PC-3 (cell line): Measurements from ENCODE around the gene UTRN. TPM values are rescaled to one million over a fixed set of nuclear protein-coding genes. Genes with fewer than 3 reads are reported as not detected.

Experiments used
- ATAC-seq: fragments of 200-7000 bp; cut with Tn5 transposase; 2 replicates; pipeline ENCODE4 v1.9.1; 2020; ENCODE audit warnings: mild to moderate bottlenecking, moderate library complexity
- BruUV-seq: library from RNA; stranded (reverse); fragments of 400-500 nt; replicated peaks from 2 replicates; lab custom pipeline; 2021; lab: Mats Ljungman, UMichigan
- CTCF ChIA-PET: fragments of 300-600 bp; sonication (Branson Sonifier 250); formaldehyde crosslinking; loops from one replicate; lab custom pipeline; 2022; ENCODE audit warnings: antibody characterized with exemption; lab: Charles Lee
- POLR2A ChIA-PET: fragments of 300-600 bp; sonication (Branson Sonifier 250); formaldehyde crosslinking; loops from one replicate; lab custom pipeline; 2022; ENCODE audit warnings: antibody characterized with exemption; ENCODE audit not compliant: unreplicated experiment; lab: Charles Lee
- DNase-seq: peaks from one replicate; pipeline ENCODE4 v3.0.0-alpha.2; 2015
- H2AFZ ChIP-seq: fragments of 300-600 bp; sonication (generic); 2 replicates; pipeline ENCODE4 v1.6.0; 2016; ENCODE audit warnings: antibody characterized with exemption, low read length
- H3F3A ChIP-seq: fragments of 300-600 bp; sonication (generic); one replicate; pipeline ENCODE4 v1.6.0; 2017; ENCODE audit warnings: antibody characterized with exemption, low read length, control low read depth, mild to moderate bottlenecking; ENCODE audit not compliant: unreplicated experiment
- H3K27ac ChIP-seq: fragments of 300-600 bp; sonication (generic); 2 replicates; pipeline ENCODE4 v1.5.1; 2016; ENCODE audit warnings: mild to moderate bottlenecking, low read length
- H3K27me3 ChIP-seq: fragments of 300-600 bp; sonication (generic); 2 replicates; pipeline ENCODE4 v1.6.1; 2016; ENCODE audit warnings: low read length, mixed read lengths
- H3K36me3 ChIP-seq: fragments of 300-600 bp; sonication (generic); 2 replicates; pipeline ENCODE4 v1.6.1; 2016; ENCODE audit warnings: low read depth, mixed run types, low read length, mixed read lengths
- H3K4me1 ChIP-seq: fragments of 300-600 bp; sonication (generic); 2 replicates; pipeline ENCODE4 v1.5.1; 2016; ENCODE audit warnings: low read length; ENCODE audit not compliant: insufficient read depth
- H3K4me2 ChIP-seq: fragments of 300-600 bp; sonication (generic); 2 replicates; pipeline ENCODE4 v1.6.0; 2016; ENCODE audit warnings: low read length
- H3K4me3 ChIP-seq: fragments of 300-600 bp; sonication (generic); 2 replicates; pipeline ENCODE4 v1.5.1; 2016; ENCODE audit warnings: mild to moderate bottlenecking, low read length, mixed read lengths
- H3K79me2 ChIP-seq: fragments of 300-600 bp; sonication (generic); 2 replicates; pipeline ENCODE4 v1.6.1; 2017; ENCODE audit warnings: low read length, mixed read lengths
- H3K9ac ChIP-seq: fragments of 300-600 bp; sonication (generic); 2 replicates; pipeline ENCODE4 v1.6.0; 2016; ENCODE audit warnings: mild to moderate bottlenecking, low read length
- H3K9me2 ChIP-seq: fragments of 300-600 bp; sonication (generic); replicated peaks from 2 replicates; pipeline ENCODE4 v1.6.1; 2016; ENCODE audit warnings: mixed run types, low read length, mixed read lengths
- H3K9me3 ChIP-seq: fragments of 300-600 bp; sonication (generic); 2 replicates; pipeline ENCODE4 v1.6.1; 2016; ENCODE audit warnings: low read length, mixed read lengths
- H4K20me1 ChIP-seq: fragments of 300-600 bp; sonication (generic); 2 replicates; pipeline ENCODE4 v1.6.1; 2016; ENCODE audit warnings: low read length, mixed read lengths
- EZH2 ChIP-seq: fragments of 300-600 bp; sonication (generic); IDR thresholded peaks from one replicate; pipeline ENCODE4 v1.6.1; 2017; ENCODE audit warnings: antibody characterized with exemption, mild to moderate bottlenecking, low read length; ENCODE audit not compliant: unreplicated experiment
- EZH2phosphoT487 ChIP-seq: fragments of 300-600 bp; sonication (generic); IDR thresholded peaks from 2 replicates; pipeline ENCODE4 v1.6.1; 2018; ENCODE audit warnings: mild to moderate bottlenecking, antibody characterized with exemption, low read length, borderline replicate concordance
- intact Hi-C: fragments of 100-400 bp; cut with micrococcal nuclease; formaldehyde crosslinking; loops from 2 replicates; pipeline ENCODE4 v1.9.0; 2023
- total RNA-seq: library from RNA; depleted of rRNA; stranded (reverse); fragments of >200 nt; gene quantifications from 2 replicates; pipeline ENCODE4 v1.2.3, GENCODE V29; 2014
- TF ChIP-seq, protein P1 (sequence below): fragments of 300-600 bp; sonication (generic); conservative IDR thresholded peaks from 2 replicates; pipeline ENCODE4 v1.5.1; 2017; ENCODE audit warnings: antibody characterized with exemption, low read depth, mild to moderate bottlenecking, low read length

Gene UTRN
- total RNA-seq, 1 experiment from 2014 or later, result 58.3 TPM

DNA sequence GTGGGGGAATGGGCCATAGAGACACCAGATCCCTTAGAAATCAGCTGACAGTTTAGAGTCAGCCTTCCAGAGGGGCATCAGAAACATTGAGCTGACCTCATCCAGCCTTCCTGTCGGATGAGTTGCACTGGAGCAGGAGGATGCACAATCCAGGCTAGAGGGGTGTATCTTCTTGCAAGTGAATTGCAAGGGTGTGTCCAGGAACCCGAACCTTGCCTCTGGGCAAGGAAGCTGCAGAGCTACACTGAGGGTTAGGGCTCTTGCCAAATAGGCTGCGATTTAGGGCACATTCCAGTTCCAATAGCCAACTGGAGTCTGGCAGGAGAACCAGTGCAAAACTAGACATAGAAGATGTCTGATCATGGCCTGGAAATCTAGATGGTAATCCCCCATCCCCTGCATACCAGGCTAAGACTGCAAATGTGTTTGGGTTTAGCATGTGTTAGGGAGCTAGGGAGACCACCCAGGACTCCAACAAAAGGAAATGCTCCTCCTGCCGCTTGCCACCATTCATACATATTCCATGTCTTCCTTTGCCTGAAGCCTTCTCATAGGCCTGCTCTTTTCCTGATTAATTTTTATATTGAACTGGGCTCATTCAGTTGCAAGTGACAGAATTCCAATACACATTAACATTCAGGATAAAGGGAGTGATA, 6.3 kb upstream of the UTRN start:
- TF ChIP-seq, protein P1, sequence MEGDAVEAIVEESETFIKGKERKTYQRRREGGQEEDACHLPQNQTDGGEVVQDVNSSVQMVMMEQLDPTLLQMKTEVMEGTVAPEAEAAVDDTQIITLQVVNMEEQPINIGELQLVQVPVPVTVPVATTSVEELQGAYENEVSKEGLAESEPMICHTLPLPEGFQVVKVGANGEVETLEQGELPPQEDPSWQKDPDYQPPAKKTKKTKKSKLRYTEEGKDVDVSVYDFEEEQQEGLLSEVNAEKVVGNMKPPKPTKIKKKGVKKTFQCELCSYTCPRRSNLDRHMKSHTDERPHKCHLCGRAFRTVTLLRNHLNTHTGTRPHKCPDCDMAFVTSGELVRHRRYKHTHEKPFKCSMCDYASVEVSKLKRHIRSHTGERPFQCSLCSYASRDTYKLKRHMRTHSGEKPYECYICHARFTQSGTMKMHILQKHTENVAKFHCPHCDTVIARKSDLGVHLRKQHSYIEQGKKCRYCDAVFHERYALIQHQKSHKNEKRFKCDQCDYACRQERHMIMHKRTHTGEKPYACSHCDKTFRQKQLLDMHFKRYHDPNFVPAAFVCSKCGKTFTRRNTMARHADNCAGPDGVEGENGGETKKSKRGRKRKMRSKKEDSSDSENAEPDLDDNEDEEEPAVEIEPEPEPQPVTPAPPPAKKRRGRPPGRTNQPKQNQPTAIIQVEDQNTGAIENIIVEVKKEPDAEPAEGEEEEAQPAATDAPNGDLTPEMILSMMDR, result no peak
- TF ChIP-seq EZH2 (no peak), EZH2phosphoT487 (no peak)
- Histone ChIP-seq H3K4me1 (peaks cover 15% of the 10 kb centered on the region), H2AFZ (no peak overlapping the region), H3K9me2 (no peaks in the 10 kb centered on the region), H3K9ac (no peak overlapping the region), H3K27ac (no peak overlapping the region), H3K9me3 (no peaks in the 10 kb centered on the region), H3K27me3 (no peaks in the 10 kb centered on the region), H3K36me3 (no peaks in the 10 kb centered on the region), H4K20me1 (no peaks in the 10 kb centered on the region), H3K4me2 (peak overlapping the region; percentile 38), H3K4me3 (no peak overlapping the region), H3K79me2 (no peaks in the 10 kb centered on the region), H3F3A (no peaks in the 10 kb centered on the region)
- intact Hi-C loops, result no loop called here
- POLR2A ChIA-PET, result no interaction called here
- CTCF ChIA-PET, result no interaction called here
- ATAC-seq (peak; percentile 94), DNase-seq (peak; percentile 82)
- BruUV-seq, result no TSS peak

DNA sequence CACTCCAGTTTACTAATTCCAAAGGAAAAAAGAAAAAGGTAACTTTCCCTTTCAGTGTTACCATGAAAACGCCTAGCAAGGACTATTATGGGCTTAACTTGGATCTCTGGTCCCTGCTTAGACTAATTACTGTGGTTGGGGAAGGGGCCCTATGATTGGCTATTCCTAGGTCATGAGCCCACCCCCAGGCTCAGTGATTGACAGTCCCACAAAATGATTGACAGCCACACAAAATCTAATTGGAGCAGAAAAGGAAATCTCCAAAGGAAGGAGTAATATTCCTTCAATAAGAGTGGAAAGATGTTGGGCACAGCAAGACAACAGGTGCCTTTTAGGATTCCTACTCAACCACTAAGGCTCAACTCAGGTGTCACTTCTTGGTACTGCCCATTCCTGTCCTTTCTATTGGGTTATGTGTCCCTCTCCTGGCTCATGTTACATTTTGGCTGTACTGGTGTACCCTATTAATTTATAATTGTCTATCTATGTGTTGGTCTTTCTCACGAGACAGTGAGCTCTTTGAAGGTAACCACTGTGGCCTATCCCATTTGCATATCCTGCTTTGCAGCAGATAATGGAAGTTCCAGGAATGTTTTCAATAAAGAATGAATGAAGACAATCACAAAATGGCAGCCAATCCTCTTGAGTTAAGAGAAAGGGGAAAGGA, 5.5 kb upstream of the UTRN start:
- TF ChIP-seq, protein P1, result no peak
- no peak for TF ChIP-seq EZH2
- no peak for TF ChIP-seq EZH2phosphoT487
- CTCF ChIA-PET, result no interaction called here
- H3F3A ChIP-seq, result no peaks in the 10 kb centered on the region
- DNase-seq (no peak), ATAC-seq (no peak)
- H3K79me2 ChIP-seq, result no peaks in the 10 kb centered on the region
- no peak overlapping the region for H3K9ac ChIP-seq
- BruUV-seq, result no TSS peak
- H3K4me3 ChIP-seq, result no peak overlapping the region
- H2AFZ ChIP-seq, result no peak overlapping the region
- no peaks in the 10 kb centered on the region for H3K36me3 ChIP-seq
- no peaks in the 10 kb centered on the region for H3K27me3 ChIP-seq
- H4K20me1 ChIP-seq, result no peaks in the 10 kb centered on the region
- H3K27ac ChIP-seq, result no peak overlapping the region
- H3K9me3 ChIP-seq, result no peaks in the 10 kb centered on the region
- H3K4me2 ChIP-seq, result no peak overlapping the region
- POLR2A ChIA-PET, result no interaction called here
- H3K4me1 ChIP-seq, result peaks cover 17% of the 10 kb centered on the region
- H3K9me2 ChIP-seq, result no peaks in the 10 kb centered on the region
- intact Hi-C loops, result no loop called here
